HEK293 (cell line): Measurements from ENCODE around the gene TSPOAP1.
"Not testable (repeated sequence)": the region's sequence is repeated elsewhere in the genome, so short reads cannot be mapped to it uniquely, and the experiment has no call there.

Experiments
- CTCF ChIA-PET: fragments of 350-600 bp; formaldehyde crosslinking; extraction: SDS; loops from one replicate; lab custom pipeline; 2021; ENCODE audit warnings: antibody characterized with exemption; lab: Yijun Ruan, JAX
- POLR2A ChIA-PET: fragments of 300-600 bp; formaldehyde crosslinking; extraction: SDS; loops from one replicate; lab custom pipeline; 2020; ENCODE audit warnings: antibody characterized with exemption, inconsistent platforms; lab: Yijun Ruan, JAX
- H3K27ac ChIP-seq: fragments of 200-500 bp; sonication (Bioruptor generic); 2 replicates; pipeline ENCODE4 v1.5.1; 2014; ENCODE audit warnings: low read depth, low read length, control low read depth, inconsistent platforms; ENCODE audit errors: extremely low read depth
- H3K36me3 ChIP-seq, 2 experiments: fragments of 200-500 bp in 1 of 2; sonication (Bioruptor generic) in 1 of 2; 1 replicate in 1 of 2; 2 replicates in 1 of 2; pipeline ENCODE4 v1.5.1; 2014 to 2017; ENCODE audit warnings: inconsistent platforms in 2 of 2, low read length in 2 of 2; ENCODE audit not compliant: control insufficient read depth in 2 of 2, insufficient read depth in 1 of 2
- H3K4me1 ChIP-seq: fragments of 200-500 bp; sonication (Bioruptor generic); 2 replicates; pipeline ENCODE4 v1.5.1; 2014; ENCODE audit warnings: mild to moderate bottlenecking, low read length, inconsistent platforms; ENCODE audit not compliant: control insufficient read depth, insufficient read depth
- H3K4me3 ChIP-seq: 2 replicates; pipeline ENCODE4 v1.5.1; 2011; ENCODE audit warnings: low read depth, mild to moderate bottlenecking, control low read depth, low read length, moderate library complexity
- H3K9me3 ChIP-seq: fragments of 200-500 bp; sonication (Bioruptor generic); 2 replicates; pipeline ENCODE4 v1.5.1; 2014; ENCODE audit warnings: low read depth, low read length, inconsistent platforms; ENCODE audit not compliant: control insufficient read depth, insufficient read depth
- BCL11A ChIP-seq: fragments of 450-650 bp; formaldehyde crosslinking; IDR thresholded peaks from 2 replicates; pipeline ENCODE4 v1.5.1; 2016; ENCODE audit warnings: low read depth, missing biosample characterization, missing genetic modification characterization
- PRDM1 ChIP-seq: fragments of 450-650 bp; formaldehyde crosslinking; IDR thresholded peaks from 2 replicates; pipeline ENCODE4; 2016; ENCODE audit warnings: missing biosample characterization, missing genetic modification characterization
- REPIN1 ChIP-seq: fragments of 450-650 bp; formaldehyde crosslinking; IDR thresholded peaks from 2 replicates; pipeline ENCODE4 v1.5.1; 2017; ENCODE audit warnings: missing biosample characterization, missing genetic modification characterization, low read depth
- REST ChIP-seq: fragments of 450-650 bp; formaldehyde crosslinking; IDR thresholded peaks from 2 replicates; pipeline ENCODE4 v1.5.1; 2016; ENCODE audit warnings: missing biosample characterization, missing genetic modification characterization
- ZFHX2 ChIP-seq: fragments of 450-650 bp; formaldehyde crosslinking; conservative IDR thresholded peaks from 2 replicates; pipeline ENCODE4 v1.5.1; 2016; ENCODE audit warnings: missing biosample characterization, missing genetic modification characterization
- ZNF132 ChIP-seq: fragments of 450-650 bp; formaldehyde crosslinking; IDR thresholded peaks from 2 replicates; pipeline ENCODE4 v1.5.1; 2017; ENCODE audit warnings: missing biosample characterization, missing genetic modification characterization, borderline replicate concordance
- ZNF366 ChIP-seq: fragments of 450-650 bp; formaldehyde crosslinking; conservative IDR thresholded peaks from 2 replicates; pipeline ENCODE4 v1.5.1; 2016; ENCODE audit warnings: missing biosample characterization, missing genetic modification characterization
- ZNF530 ChIP-seq: fragments of 450-650 bp; formaldehyde crosslinking; IDR thresholded peaks from 2 replicates; pipeline ENCODE4 v1.5.1; 2016; ENCODE audit warnings: low read depth, missing biosample characterization, missing genetic modification characterization
- ZNF580 ChIP-seq: fragments of 450-650 bp; formaldehyde crosslinking; IDR thresholded peaks from 2 replicates; pipeline ENCODE4 v1.5.1; 2016; ENCODE audit warnings: missing biosample characterization, missing genetic modification characterization
- ZNF658 ChIP-seq: fragments of 450-650 bp; formaldehyde crosslinking; IDR thresholded peaks from 2 replicates; pipeline ENCODE4; 2016; ENCODE audit warnings: missing biosample characterization, missing genetic modification characterization
- ZNF704 ChIP-seq: fragments of 450-650 bp; formaldehyde crosslinking; IDR thresholded peaks from 2 replicates; pipeline ENCODE4 v1.5.1; 2016; ENCODE audit warnings: missing biosample characterization, missing genetic modification characterization
- TF ChIP-seq, protein P1 (sequence below): fragments of 450-650 bp; formaldehyde crosslinking; IDR thresholded peaks from 2 replicates; pipeline ENCODE4 v1.5.1; 2017; ENCODE audit warnings: missing biosample characterization, missing genetic modification characterization

Gene TSPOAP1

GRCh38 chr17:58343131-58343530 is 14.5 kb upstream of the TSPOAP1 start:
- POLR2A ChIA-PET = interaction anchor here (0.5 to 3.2 kb wide), 6 partner anchors 8 to 72 kb away, joined by 3 to 36 read pairs (median 6); partner anchors contain the start of gene SUPT4H1
- no peak overlapping the region for H3K4me3 ChIP-seq
- TF ChIP-seq ZFHX2 (tag by site-specific recombination) = no peak
- no peak for TF ChIP-seq ZNF580
- no peak for TF ChIP-seq ZNF658 (tag by site-specific recombination)
- TF ChIP-seq ZNF704 (tag by site-specific recombination) = no peak
- TF ChIP-seq REPIN1 = no peak
- TF ChIP-seq BCL11A = no peak
- TF ChIP-seq, protein P1, sequence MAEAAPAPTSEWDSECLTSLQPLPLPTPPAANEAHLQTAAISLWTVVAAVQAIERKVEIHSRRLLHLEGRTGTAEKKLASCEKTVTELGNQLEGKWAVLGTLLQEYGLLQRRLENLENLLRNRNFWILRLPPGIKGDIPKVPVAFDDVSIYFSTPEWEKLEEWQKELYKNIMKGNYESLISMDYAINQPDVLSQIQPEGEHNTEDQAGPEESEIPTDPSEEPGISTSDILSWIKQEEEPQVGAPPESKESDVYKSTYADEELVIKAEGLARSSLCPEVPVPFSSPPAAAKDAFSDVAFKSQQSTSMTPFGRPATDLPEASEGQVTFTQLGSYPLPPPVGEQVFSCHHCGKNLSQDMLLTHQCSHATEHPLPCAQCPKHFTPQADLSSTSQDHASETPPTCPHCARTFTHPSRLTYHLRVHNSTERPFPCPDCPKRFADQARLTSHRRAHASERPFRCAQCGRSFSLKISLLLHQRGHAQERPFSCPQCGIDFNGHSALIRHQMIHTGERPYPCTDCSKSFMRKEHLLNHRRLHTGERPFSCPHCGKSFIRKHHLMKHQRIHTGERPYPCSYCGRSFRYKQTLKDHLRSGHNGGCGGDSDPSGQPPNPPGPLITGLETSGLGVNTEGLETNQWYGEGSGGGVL (tag by site-specific recombination) = no peak
- TF ChIP-seq REST (tag by site-specific recombination) = no peak
- no peak for TF ChIP-seq ZNF132 (tag by site-specific recombination)
- H3K27ac ChIP-seq = no peak overlapping the region
- peaks cover 33 to 48% of the 10 kb centered on the region in 2 experiments for H3K36me3 ChIP-seq
- H3K4me1 ChIP-seq = no peaks in the 10 kb centered on the region; the same call in 1 of the 2 replicates
- CTCF ChIA-PET = interaction anchor here (1.8 to 2.5 kb wide), 3 partner anchors 25 to 74 kb away, joined by 7 to 10 read pairs (median 7); partner anchors contain the start of gene RNF43
- H3K9me3 ChIP-seq = no peaks in the 10 kb centered on the region

DNA sequence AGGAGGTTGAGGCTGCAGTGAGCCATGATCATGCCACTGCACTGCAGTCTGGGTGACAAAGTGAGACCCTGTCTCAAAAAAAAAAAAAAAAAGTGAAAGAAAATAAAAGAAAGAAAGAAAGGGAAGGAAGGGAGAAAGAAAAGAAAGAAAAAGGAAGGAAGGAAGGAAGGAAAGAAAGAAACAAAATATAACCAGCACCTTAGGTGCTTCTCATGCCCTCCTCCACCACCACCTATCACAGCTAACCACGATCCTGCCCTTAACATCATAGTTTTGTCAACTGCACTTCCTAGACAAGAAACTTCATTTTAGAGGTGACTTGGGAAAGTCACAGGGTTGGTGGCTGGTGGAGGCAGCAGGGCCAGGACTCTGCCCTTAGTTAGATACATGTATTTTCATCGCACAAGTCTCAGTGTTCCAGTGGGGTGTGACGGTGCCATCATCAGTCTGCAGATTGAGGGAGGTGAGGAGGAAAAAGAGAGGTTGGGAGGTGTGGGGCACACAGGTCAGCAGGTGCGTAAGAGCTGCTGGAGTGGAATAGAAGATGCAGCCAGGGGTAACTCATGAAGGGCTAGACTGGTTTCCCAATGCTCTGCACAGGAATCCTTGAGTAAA is 13.4 kb upstream of the TSPOAP1 start:
- no peaks in the 10 kb centered on the region; the same call in 1 of the 2 replicates for H3K4me1 ChIP-seq
- CTCF ChIA-PET = interaction anchor here (1.9 kb wide), 1 partner anchor 24 kb away, joined by 7 read pairs; no protein-coding TSS in a partner anchor
- H3K4me3 ChIP-seq = no peak overlapping the region
- POLR2A ChIA-PET = interaction anchor here (3.0 to 3.2 kb wide), 2 partner anchors 10 to 24 kb away, joined by 11 to 36 read pairs; partner anchors contain the start of gene SUPT4H1
- TF ChIP-seq PRDM1 (tag by site-specific recombination) = peak; percentile 66
- no peak for TF ChIP-seq ZNF530 (tag by site-specific recombination)
- TF ChIP-seq ZNF366 (tag by site-specific recombination) = peak; percentile 71
- peaks cover 28 to 37% of the 10 kb centered on the region in 2 experiments for H3K36me3 ChIP-seq
- H3K27ac ChIP-seq = no peak overlapping the region
- no peaks in the 10 kb centered on the region for H3K9me3 ChIP-seq

DNA sequence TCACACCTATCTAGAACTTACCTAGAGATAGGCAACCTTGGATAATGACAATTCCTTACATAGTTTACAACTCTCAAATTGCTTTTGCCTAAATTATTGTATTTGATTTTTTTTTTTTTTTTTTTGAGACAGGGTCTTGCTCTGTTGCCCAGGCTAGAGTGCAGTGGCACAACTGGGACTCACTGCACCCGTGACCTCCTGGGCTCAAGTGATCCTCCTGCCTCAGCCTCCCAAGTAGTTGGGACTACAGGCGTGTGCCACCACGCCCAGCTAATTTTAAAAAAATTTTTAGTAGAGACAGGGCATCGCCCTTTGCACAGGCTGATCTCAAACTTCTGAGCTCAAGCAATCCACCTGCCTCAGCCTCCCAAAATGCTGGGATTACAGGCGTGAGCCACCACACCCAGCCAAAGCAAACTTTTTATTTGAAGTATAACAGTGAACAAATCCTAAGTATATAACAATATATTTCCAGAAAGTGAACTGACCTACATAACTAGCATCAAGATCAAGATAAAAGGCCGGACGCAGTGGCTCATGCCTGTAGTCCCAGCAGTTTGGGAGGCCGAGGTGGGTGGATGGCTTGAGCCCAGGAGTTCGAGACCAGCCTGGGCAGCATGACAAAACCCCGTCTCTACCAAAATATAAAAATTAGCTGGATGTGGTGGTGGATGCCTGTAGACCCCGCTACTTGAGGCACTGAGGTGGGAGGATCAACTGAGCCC is 12.7 kb upstream of the TSPOAP1 start:
- ChIA-PET CTCF (interaction anchor here (0.6 to 2.0 kb wide), 3 partner anchors 24 to 40 kb away, joined by 3 to 8 read pairs (median 7); no protein-coding TSS in a partner anchor), POLR2A (interaction anchor here (0.7 to 3.0 kb wide), 3 partner anchors 10 to 870 kb away, joined by 6 to 36 read pairs (median 14); partner anchors contain the start of gene SUPT4H1)
- H3K4me1 ChIP-seq, H3K4me3 ChIP-seq, H3K9me3 ChIP-seq, H3K27ac ChIP-seq: not testable (repeated sequence)
- peaks cover 22 to 30% of the 10 kb centered on the region in 2 experiments for H3K36me3 ChIP-seq
